HepG2 (cell line): Measurements from ENCODE around the gene OR2K2. TPM values are rescaled to one million over a fixed set of nuclear protein-coding genes. Genes with fewer than 3 reads are reported as not detected.
"Not testable (repeated sequence)": the region's sequence is repeated elsewhere in the genome, so short reads cannot be mapped to it uniquely, and the experiment has no call there.

ENCODE experiments used
- ATAC-seq: fragments of 200-7000 bp; cut with Tn5 transposase; 3 replicates; pipeline ENCODE4 v1.9.1; 2020; ENCODE audit warnings: mild to moderate bottlenecking, moderate library complexity
- BruUV-seq: library from RNA; stranded (reverse); fragments of 400-500 nt; replicated peaks from 2 replicates; lab custom pipeline; 2021; lab: Mats Ljungman, UMichigan
- CTCF ChIA-PET: fragments of 300-600 bp; formaldehyde crosslinking; extraction: SDS; loops from one replicate; lab custom pipeline; 2021; ENCODE audit warnings: low total read pairs, inconsistent platforms, low intra/inter-chr PET ratio; lab: Yijun Ruan, JAX
- POLR2A ChIA-PET: fragments of 350-600 bp; sonication (Branson Sonifier 250); formaldehyde crosslinking; loops from one replicate; lab custom pipeline; 2020; ENCODE audit warnings: antibody characterized with exemption, inconsistent platforms; lab: Yijun Ruan, JAX
- DNase-seq: peaks from one replicate; pipeline ENCODE4 v3.0.0-alpha.2; 2015; ENCODE audit warnings: low spot score
- FAIRE-seq: peaks from 3 replicates; lab custom pipeline; 2011; peaks lifted over from hg19 to GRCh38; lab: Jason Lieb, UNC
- H2AFZ ChIP-seq: one replicate; pipeline ENCODE4 v1.6.1; 2011; ENCODE audit warnings: low read length, inconsistent platforms
- H3K27ac ChIP-seq: fragments of 300-600 bp; 3 replicates; pipeline ENCODE4 v1.8.0; 2011; ENCODE audit warnings: mixed run types, mild to moderate bottlenecking, mixed read lengths, low read length, inconsistent platforms; ENCODE audit not compliant: insufficient read depth; ENCODE audit errors: extremely low read length
- H3K27me3 ChIP-seq, 2 experiments: fragments of 200-600 bp in 1 of 2; 2 replicates in 1 of 2; 3 replicates in 1 of 2; pipeline versions ENCODE4 v1.6.0 to v1.8.0; 2011; ENCODE audit warnings: low read length in 2 of 2, mild to moderate bottlenecking in 2 of 2, moderate library complexity in 2 of 2, inconsistent platforms in 1 of 2; ENCODE audit not compliant: insufficient read depth in 2 of 2, control insufficient read depth in 1 of 2
- H3K36me3 ChIP-seq, 2 experiments: fragments of 200-600 bp in 1 of 2; replicated peaks in 1 of 2; 2 replicates in 1 of 2; 3 replicates in 1 of 2; pipeline versions ENCODE4 v1.5.1 to v1.8.0; 2011; ENCODE audit warnings: low read length in 2 of 2, inconsistent platforms in 1 of 2; ENCODE audit not compliant: insufficient read depth in 2 of 2, control insufficient read depth in 1 of 2
- H3K4me1 ChIP-seq: 2 replicates; pipeline ENCODE4 v1.5.1; 2012; ENCODE audit warnings: low read length, inconsistent platforms; ENCODE audit not compliant: insufficient read depth
- H3K4me2 ChIP-seq: 2 replicates; pipeline ENCODE4 v1.6.0; 2011; ENCODE audit warnings: low read depth, low read length, inconsistent platforms
- H3K4me3 ChIP-seq, 3 experiments: fragments of 200-600 bp in 1 of 3; sonication (generic), shearing (Covaris generic) in 1 of 3; replicated peaks in 1 of 3; 2 replicates each; pipeline ENCODE4 v1.5.1; 2011 to 2016; ENCODE audit warnings: low read length in 3 of 3, inconsistent platforms in 2 of 3, low read depth in 2 of 3, mild to moderate bottlenecking in 2 of 3, control low read depth in 1 of 3, mixed read lengths in 1 of 3; ENCODE audit not compliant: insufficient read depth in 1 of 3
- H3K79me2 ChIP-seq: one replicate; pipeline ENCODE4 v1.6.1; 2011; ENCODE audit warnings: low read length, inconsistent platforms; ENCODE audit not compliant: insufficient read depth
- H3K9ac ChIP-seq: 2 replicates; pipeline ENCODE4 v1.6.0; 2011; ENCODE audit warnings: mild to moderate bottlenecking, low read depth, low read length, inconsistent platforms; ENCODE audit not compliant: insufficient read depth
- H3K9me3 ChIP-seq: 2 replicates; pipeline ENCODE4 v1.5.1; 2012; ENCODE audit warnings: mild to moderate bottlenecking, low read length
- H4K20me1 ChIP-seq: 2 replicates; pipeline ENCODE4 v1.6.0; 2011; ENCODE audit warnings: inconsistent platforms, mild to moderate bottlenecking, low read length, moderate library complexity; ENCODE audit not compliant: insufficient read depth
- HOXA5 ChIP-seq: sonication (generic); formaldehyde crosslinking; IDR thresholded peaks from 2 replicates; pipeline ENCODE4 v1.4.0; 2020; ENCODE audit warnings: missing genetic modification reagents
- MXD4 ChIP-seq: IDR thresholded peaks from 2 replicates; pipeline ENCODE4 v1.6.1; 2016; ENCODE audit warnings: mild to moderate bottlenecking, missing biosample characterization, missing genetic modification reagents
- RAD21 ChIP-seq: fragments of 450-650 bp; formaldehyde crosslinking; IDR thresholded peaks from 2 replicates; pipeline ENCODE4 v1.5.0; 2020; ENCODE audit warnings: mild to moderate bottlenecking
- TFDP1 ChIP-seq: IDR thresholded peaks from 2 replicates; pipeline ENCODE4 v1.6.1; 2016; ENCODE audit warnings: missing compliant biosample characterization, missing genetic modification reagents, borderline replicate concordance
- ZBTB46 ChIP-seq: sonication (generic); formaldehyde crosslinking; IDR thresholded peaks from 2 replicates; pipeline ENCODE4 v1.4.0; 2020; ENCODE audit warnings: mild to moderate bottlenecking, missing genetic modification reagents, borderline replicate concordance
- ZFP36L2 ChIP-seq: sonication (generic); formaldehyde crosslinking; IDR thresholded peaks from 2 replicates; pipeline ENCODE4 v1.4.0; 2020; ENCODE audit warnings: missing genetic modification reagents
- ZFYVE20 ChIP-seq: sonication (generic); formaldehyde crosslinking; IDR thresholded peaks from 2 replicates; pipeline ENCODE4 v1.8.0; 2023; ENCODE audit warnings: low read depth, mild to moderate bottlenecking, moderate library complexity, missing genetic modification reagents, borderline replicate concordance
- ZMYM4 ChIP-seq: sonication (generic); formaldehyde crosslinking; IDR thresholded peaks from 2 replicates; pipeline ENCODE4 v1.8.1; 2023; ENCODE audit warnings: mild to moderate bottlenecking, missing genetic modification reagents
- ZNF660 ChIP-seq: sonication (generic); formaldehyde crosslinking; IDR thresholded peaks from 2 replicates; pipeline ENCODE4 v1.5.1; 2020; ENCODE audit warnings: mild to moderate bottlenecking, low read depth, missing genetic modification reagents, borderline replicate concordance
- WGBS: methylation state at CpG from one replicate; pipeline ENCODE4 v1.1.6; 2017; ENCODE audit warnings: low lambda C conversion rate; 5-methylcytosine and 5-hydroxymethylcytosine counted together
- in situ Hi-C: cut with HindIII; loops from 2 replicates; pipeline ENCODE4 v1.10.0; 2017; ENCODE audit warnings: low pct_unique_long_range_greater_than_20kb; ENCODE audit not compliant: extremely low pct_ligation_motif_present
- intact Hi-C: fragments of 100-400 bp; cut with micrococcal nuclease; formaldehyde crosslinking; loops from one replicate; pipeline ENCODE4 v1.10.0; 2022; ENCODE audit not compliant: unreplicated experiment
- polyA plus RNA-seq, 8 experiments: library from polyadenylated mRNA; depleted of rRNA in 3 of 8; stranded (reverse) in 7 of 8; unstranded in 1 of 8; fragments of >200 nt; fragmentation: Illumina TruSeq in 4 of 8; extraction: Trizol in 4 of 8; gene quantifications; 2 replicates each; pipeline versions ENCODE4 v1.2.1 to v1.2.3, GENCODE V29; 2011 to 2016; ENCODE audit warnings: low read depth in 4 of 8, missing spikeins in 1 of 8, mixed read lengths in 1 of 8; ENCODE audit not compliant: insufficient read depth in 1 of 8
- total RNA-seq, 5 experiments: library from RNA; depleted of rRNA; stranded (reverse); fragments of >200 nt; fragmentation: Illumina TruSeq; extraction: Trizol; gene quantifications; 2 replicates each; pipeline ENCODE4 v1.2.3, GENCODE V29; 2016; ENCODE audit warnings: low read depth in 1 of 5
- TF ChIP-seq, protein P1 (sequence below): sonication (generic); formaldehyde crosslinking; IDR thresholded peaks from 2 replicates; pipeline ENCODE4 v1.4.0; 2020; ENCODE audit warnings: missing genetic modification reagents
- TF ChIP-seq, protein P2 (sequence below): sonication (generic); formaldehyde crosslinking; IDR thresholded peaks from 2 replicates; pipeline ENCODE4 v1.5.0; 2020; ENCODE audit warnings: mild to moderate bottlenecking, missing genetic modification reagents

OR2K2 gene
- total and polyA plus RNA-seq, 2 of the 13 experiments (the other 11 are each of a cell fraction or from before 2014, with no cell fraction given), result not detected

GRCh38 chr9:111334318-111334863 is 4.4 kb upstream of the OR2K2 start:
- CTCF ChIA-PET, H3K27me3 ChIP-seq, H4K20me1 ChIP-seq, FAIRE-seq, H3K36me3 ChIP-seq, intact Hi-C loops, DNase-seq, ATAC-seq, BruUV-seq, in situ Hi-C loops, H3K9me3 ChIP-seq, H3K4me2 ChIP-seq, H3K4me1 ChIP-seq, H3K4me3 ChIP-seq, H3K79me2 ChIP-seq, POLR2A ChIA-PET, H2AFZ ChIP-seq, H3K27ac ChIP-seq, H3K9ac ChIP-seq: not testable (repeated sequence)
- no CpG with 5 or more reads among the region's 5 CpGs for WGBS

- BruUV-seq, result no TSS peak
- no peaks in the 10 kb centered on the region for H4K20me1 ChIP-seq
- H3K9me3 ChIP-seq, result no peaks in the 10 kb centered on the region
- ChIA-PET CTCF (no interaction called here), POLR2A (no interaction called here)
- no peaks in the 10 kb centered on the region for H3K36me3 ChIP-seq
- H2AFZ ChIP-seq, result no peak overlapping the region
- no peak for DNase-seq
- H3K79me2 ChIP-seq, result no peaks in the 10 kb centered on the region
- H3K27me3 ChIP-seq, result no peaks in the 10 kb centered on the region
- H3K27ac ChIP-seq, result no peak overlapping the region
- FAIRE-seq, result no peak
- H3K4me1 ChIP-seq, result no peaks in the 10 kb centered on the region
- in situ Hi-C loops, result no loop called here
- H3K4me2 ChIP-seq, result no peak overlapping the region
- intact Hi-C loops, result no loop called here
- WGBS, result 10% methylated on average over 3 of the region's 3 CpGs
- H3K4me3 ChIP-seq, result no peak overlapping the region
- no peak for ATAC-seq
- H3K9ac ChIP-seq, result no peak overlapping the region
- TF ChIP-seq, protein P1, sequence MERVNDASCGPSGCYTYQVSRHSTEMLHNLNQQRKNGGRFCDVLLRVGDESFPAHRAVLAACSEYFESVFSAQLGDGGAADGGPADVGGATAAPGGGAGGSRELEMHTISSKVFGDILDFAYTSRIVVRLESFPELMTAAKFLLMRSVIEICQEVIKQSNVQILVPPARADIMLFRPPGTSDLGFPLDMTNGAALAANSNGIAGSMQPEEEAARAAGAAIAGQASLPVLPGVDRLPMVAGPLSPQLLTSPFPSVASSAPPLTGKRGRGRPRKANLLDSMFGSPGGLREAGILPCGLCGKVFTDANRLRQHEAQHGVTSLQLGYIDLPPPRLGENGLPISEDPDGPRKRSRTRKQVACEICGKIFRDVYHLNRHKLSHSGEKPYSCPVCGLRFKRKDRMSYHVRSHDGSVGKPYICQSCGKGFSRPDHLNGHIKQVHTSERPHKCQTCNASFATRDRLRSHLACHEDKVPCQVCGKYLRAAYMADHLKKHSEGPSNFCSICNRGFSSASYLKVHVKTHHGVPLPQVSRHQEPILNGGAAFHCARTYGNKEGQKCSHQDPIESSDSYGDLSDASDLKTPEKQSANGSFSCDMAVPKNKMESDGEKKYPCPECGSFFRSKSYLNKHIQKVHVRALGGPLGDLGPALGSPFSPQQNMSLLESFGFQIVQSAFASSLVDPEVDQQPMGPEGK (CRISPR knock-in tag), result no peak
- TF ChIP-seq ZFYVE20, result no peak
- TF ChIP-seq ZBTB46 (CRISPR knock-in tag), result no peak
- no peak for TF ChIP-seq RAD21 (CRISPR knock-in tag)
- no peak for TF ChIP-seq ZFP36L2 (CRISPR knock-in tag)
- TF ChIP-seq, protein P2, sequence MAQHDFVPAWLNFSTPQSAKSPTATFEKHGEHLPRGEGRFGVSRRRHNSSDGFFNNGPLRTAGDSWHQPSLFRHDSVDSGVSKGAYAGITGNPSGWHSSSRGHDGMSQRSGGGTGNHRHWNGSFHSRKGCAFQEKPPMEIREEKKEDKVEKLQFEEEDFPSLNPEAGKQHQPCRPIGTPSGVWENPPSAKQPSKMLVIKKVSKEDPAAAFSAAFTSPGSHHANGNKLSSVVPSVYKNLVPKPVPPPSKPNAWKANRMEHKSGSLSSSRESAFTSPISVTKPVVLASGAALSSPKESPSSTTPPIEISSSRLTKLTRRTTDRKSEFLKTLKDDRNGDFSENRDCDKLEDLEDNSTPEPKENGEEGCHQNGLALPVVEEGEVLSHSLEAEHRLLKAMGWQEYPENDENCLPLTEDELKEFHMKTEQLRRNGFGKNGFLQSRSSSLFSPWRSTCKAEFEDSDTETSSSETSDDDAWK (CRISPR knock-in tag), result no peak
- TF ChIP-seq ZNF660 (CRISPR knock-in tag), result no peak
- TF ChIP-seq MXD4 (CRISPR knock-in tag), result no peak
- TF ChIP-seq HOXA5 (CRISPR knock-in tag), result no peak
- no peak for TF ChIP-seq TFDP1
- TF ChIP-seq ZMYM4 (CRISPR knock-in tag), result no peak
- TF ChIP-seq, all 625 proteins: peak for 0
Observed at GRCh38 chr9:111320631-111321030, 9.4 kb downstream of the OR2K2 start.
